WTC11 (cell line): ENCODE results near the gene ADGRL1. TPM values are rescaled to one million over a fixed set of nuclear protein-coding genes. Genes with fewer than 3 reads are reported as not detected.

Experiments
- ATAC-seq: fragments of 200-7000 bp; cut with Tn5 transposase; 2 replicates; pipeline ENCODE4 v1.10.0; 2021; ENCODE audit warnings: mild to moderate bottlenecking, moderate library complexity
- CTCF ChIA-PET: fragments of 300-600 bp; sonication (Branson Sonifier 250); formaldehyde crosslinking; loops from one replicate; lab custom pipeline; 2021; ENCODE audit warnings: antibody characterized with exemption; lab: Charles Lee
- POLR2A ChIA-PET: fragments of 350-600 bp; sonication (Branson Sonifier 250); formaldehyde crosslinking; loops from one replicate; lab custom pipeline; 2021; ENCODE audit warnings: antibody characterized with exemption; lab: Charles Lee
- DNase-seq: peaks from one replicate; pipeline ENCODE4 v3.0.0; 2021; ENCODE audit warnings: low spot score
- H3K27ac Mint-ChIP-seq: 2 replicates; pipeline ENCODE4 v1.8.0; 2021; ENCODE audit warnings: mixed read lengths
- H3K27me3 Mint-ChIP-seq: 2 replicates; pipeline ENCODE4 v1.8.0; 2021; ENCODE audit warnings: low read depth, mild to moderate bottlenecking, moderate library complexity, mixed read lengths
- H3K36me3 Mint-ChIP-seq: 2 replicates; pipeline ENCODE4 v1.8.0; 2021; ENCODE audit warnings: mixed read lengths
- H3K4me1 Mint-ChIP-seq: 2 replicates; pipeline ENCODE4 v1.8.0; 2022; ENCODE audit warnings: mixed read lengths
- H3K4me3 Mint-ChIP-seq: 2 replicates; pipeline ENCODE4 v1.8.0; 2021; ENCODE audit warnings: mild to moderate bottlenecking, moderate library complexity, mixed read lengths
- H3K9me3 Mint-ChIP-seq: 2 replicates; pipeline ENCODE4 v1.8.0; 2021; ENCODE audit warnings: mixed read lengths
- CREB1 ChIP-seq: sonication (generic); formaldehyde crosslinking; IDR thresholded peaks from 2 replicates; pipeline ENCODE4 v1.8.0; 2023; ENCODE audit warnings: mild to moderate bottlenecking, missing genetic modification reagents
- CREM ChIP-seq: sonication (generic); formaldehyde crosslinking; IDR thresholded peaks from 2 replicates; pipeline ENCODE4 v1.8.1; 2022; ENCODE audit warnings: mild to moderate bottlenecking, missing genetic modification reagents, moderate library complexity
- EMX1 ChIP-seq: fragments of 250-450 bp; sonication (Bioruptor Pico); IDR thresholded peaks from 2 replicates; pipeline ENCODE4 v1.8.0; 2021; ENCODE audit warnings: mild to moderate bottlenecking
- ETV6 ChIP-seq: sonication (generic); formaldehyde crosslinking; IDR thresholded peaks from 2 replicates; pipeline ENCODE4 v1.8.1; 2022; ENCODE audit warnings: mild to moderate bottlenecking, missing genetic modification reagents
- FOXP1 ChIP-seq: sonication (generic); formaldehyde crosslinking; IDR thresholded peaks from 2 replicates; pipeline ENCODE4 v1.8.0; 2022; ENCODE audit warnings: missing genetic modification reagents, mild to moderate bottlenecking, moderate library complexity, borderline replicate concordance
- NFATC4 ChIP-seq: fragments of 250-450 bp; sonication (Bioruptor Pico); IDR thresholded peaks from 2 replicates; pipeline ENCODE4 v1.9.0; 2021; ENCODE audit warnings: mild to moderate bottlenecking
- NFE2L1 ChIP-seq: sonication (generic); formaldehyde crosslinking; IDR thresholded peaks from 2 replicates; pipeline ENCODE4 v1.8.1; 2023; ENCODE audit warnings: missing genetic modification reagents
- NFYB ChIP-seq: sonication (generic); formaldehyde crosslinking; conservative IDR thresholded peaks from 2 replicates; pipeline ENCODE4 v1.8.0; 2022; ENCODE audit warnings: low read depth, missing genetic modification reagents
- SMAD4 ChIP-seq: sonication (generic); formaldehyde crosslinking; IDR thresholded peaks from 2 replicates; pipeline ENCODE4 v1.8.0; 2022; ENCODE audit warnings: mild to moderate bottlenecking, missing genetic modification reagents
- TCF7 ChIP-seq: sonication (generic); formaldehyde crosslinking; IDR thresholded peaks from 2 replicates; pipeline ENCODE4 v1.8.0; 2022; ENCODE audit warnings: mild to moderate bottlenecking, low read depth, missing genetic modification reagents, moderate library complexity
- TEAD1 ChIP-seq: sonication (generic); formaldehyde crosslinking; IDR thresholded peaks from 2 replicates; pipeline ENCODE4 v1.8.0; 2022; ENCODE audit warnings: mild to moderate bottlenecking, missing genetic modification reagents
- ZNF121 ChIP-seq: sonication (generic); formaldehyde crosslinking; IDR thresholded peaks from 2 replicates; pipeline ENCODE4 v1.8.0; 2023; ENCODE audit warnings: missing genetic modification reagents
- total RNA-seq: library from RNA; stranded (reverse); gene quantifications from 3 replicates; pipeline ENCODE4 v1.2.3, GENCODE V29; 2021
- TF ChIP-seq, protein P1 (sequence below): sonication (generic); formaldehyde crosslinking; IDR thresholded peaks from 2 replicates; pipeline ENCODE4 v1.8.1; 2022; ENCODE audit warnings: low read depth, mild to moderate bottlenecking, moderate library complexity, missing genetic modification reagents, borderline replicate concordance
- TF ChIP-seq, protein P2 (sequence below): fragments of 250-450 bp; sonication (Bioruptor Pico); IDR thresholded peaks from 2 replicates; pipeline ENCODE4 v1.9.0; 2021; ENCODE audit warnings: mild to moderate bottlenecking, borderline replicate concordance
- TF ChIP-seq, protein P3 (sequence below): fragments of 250-450 bp; sonication (Bioruptor Pico); IDR thresholded peaks from 2 replicates; pipeline ENCODE4 v1.8.0; 2021; ENCODE audit warnings: mild to moderate bottlenecking
- TF ChIP-seq, protein P4 (sequence below): sonication (generic); formaldehyde crosslinking; IDR thresholded peaks from 2 replicates; pipeline ENCODE4 v1.8.1; 2023; ENCODE audit warnings: mild to moderate bottlenecking, missing genetic modification reagents
- TF ChIP-seq, protein P5 (sequence below): sonication (generic); formaldehyde crosslinking; IDR thresholded peaks from 2 replicates; pipeline ENCODE4 v1.8.0; 2022; ENCODE audit warnings: mild to moderate bottlenecking, missing genetic modification reagents

Gene ADGRL1
- total RNA-seq, 1 experiment from 2014 or later, result 128 TPM

DNA sequence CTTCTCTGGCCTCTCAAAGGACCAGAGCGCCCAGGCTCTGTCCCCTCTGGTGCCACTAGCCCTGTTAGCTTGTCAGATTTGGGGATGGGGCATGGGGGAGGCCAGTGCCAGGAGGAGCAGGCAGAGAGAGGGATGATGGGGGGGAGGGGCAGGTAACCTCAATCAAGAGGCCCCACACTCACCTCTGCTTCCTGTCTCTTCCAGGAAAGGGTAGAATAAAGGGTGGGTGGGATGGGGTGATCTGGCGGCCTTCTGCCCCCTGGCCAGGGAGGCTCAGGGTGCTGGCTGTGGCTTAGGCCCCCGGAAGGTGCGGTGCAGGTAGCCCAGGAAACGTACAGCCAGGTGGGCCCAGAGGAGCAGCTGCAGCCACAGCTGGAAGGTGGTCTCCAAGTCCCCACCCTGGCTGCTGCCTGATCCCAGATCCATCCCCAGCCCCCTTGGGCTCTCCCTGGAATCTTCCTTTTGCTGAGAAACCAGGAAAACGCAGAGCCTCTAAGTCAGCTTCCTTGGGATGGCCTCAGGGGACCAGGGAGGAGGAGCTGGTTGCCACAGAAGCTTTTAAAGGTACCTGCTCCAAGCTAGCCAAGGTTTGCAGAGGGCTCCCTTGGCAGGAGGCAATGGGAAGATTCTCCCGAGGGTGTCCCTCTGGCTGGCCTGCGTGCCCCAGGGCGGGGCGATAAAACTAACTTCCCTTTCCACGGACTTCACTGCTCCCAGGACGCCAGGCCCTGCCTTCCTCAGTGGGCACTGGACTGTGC, 93.7 kb downstream of the ADGRL1 start:
- ChIA-PET CTCF (interaction anchor here (0.6 to 4.1 kb wide), 12 partner anchors 9 to 368 kb away, joined by 3 to 21 read pairs (median 3); partner anchors contain the start of genes ASF1B and C19orf67), POLR2A (interaction anchor here (0.6 to 1.0 kb wide), 2 partner anchors 25 to 225 kb away, joined by 3 to 4 read pairs; no protein-coding TSS in a partner anchor)
- H3K27ac Mint-ChIP-seq, result no peak overlapping the region
- no peak for DNase-seq
- TF ChIP-seq NFE2L1 (CRISPR knock-in tag), result no peak
- TF ChIP-seq, protein P1, sequence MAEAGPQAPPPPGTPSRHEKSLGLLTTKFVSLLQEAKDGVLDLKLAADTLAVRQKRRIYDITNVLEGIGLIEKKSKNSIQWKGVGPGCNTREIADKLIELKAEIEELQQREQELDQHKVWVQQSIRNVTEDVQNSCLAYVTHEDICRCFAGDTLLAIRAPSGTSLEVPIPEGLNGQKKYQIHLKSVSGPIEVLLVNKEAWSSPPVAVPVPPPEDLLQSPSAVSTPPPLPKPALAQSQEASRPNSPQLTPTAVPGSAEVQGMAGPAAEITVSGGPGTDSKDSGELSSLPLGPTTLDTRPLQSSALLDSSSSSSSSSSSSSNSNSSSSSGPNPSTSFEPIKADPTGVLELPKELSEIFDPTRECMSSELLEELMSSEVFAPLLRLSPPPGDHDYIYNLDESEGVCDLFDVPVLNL (CRISPR knock-in tag), result no peak
- TF ChIP-seq, protein P2, sequence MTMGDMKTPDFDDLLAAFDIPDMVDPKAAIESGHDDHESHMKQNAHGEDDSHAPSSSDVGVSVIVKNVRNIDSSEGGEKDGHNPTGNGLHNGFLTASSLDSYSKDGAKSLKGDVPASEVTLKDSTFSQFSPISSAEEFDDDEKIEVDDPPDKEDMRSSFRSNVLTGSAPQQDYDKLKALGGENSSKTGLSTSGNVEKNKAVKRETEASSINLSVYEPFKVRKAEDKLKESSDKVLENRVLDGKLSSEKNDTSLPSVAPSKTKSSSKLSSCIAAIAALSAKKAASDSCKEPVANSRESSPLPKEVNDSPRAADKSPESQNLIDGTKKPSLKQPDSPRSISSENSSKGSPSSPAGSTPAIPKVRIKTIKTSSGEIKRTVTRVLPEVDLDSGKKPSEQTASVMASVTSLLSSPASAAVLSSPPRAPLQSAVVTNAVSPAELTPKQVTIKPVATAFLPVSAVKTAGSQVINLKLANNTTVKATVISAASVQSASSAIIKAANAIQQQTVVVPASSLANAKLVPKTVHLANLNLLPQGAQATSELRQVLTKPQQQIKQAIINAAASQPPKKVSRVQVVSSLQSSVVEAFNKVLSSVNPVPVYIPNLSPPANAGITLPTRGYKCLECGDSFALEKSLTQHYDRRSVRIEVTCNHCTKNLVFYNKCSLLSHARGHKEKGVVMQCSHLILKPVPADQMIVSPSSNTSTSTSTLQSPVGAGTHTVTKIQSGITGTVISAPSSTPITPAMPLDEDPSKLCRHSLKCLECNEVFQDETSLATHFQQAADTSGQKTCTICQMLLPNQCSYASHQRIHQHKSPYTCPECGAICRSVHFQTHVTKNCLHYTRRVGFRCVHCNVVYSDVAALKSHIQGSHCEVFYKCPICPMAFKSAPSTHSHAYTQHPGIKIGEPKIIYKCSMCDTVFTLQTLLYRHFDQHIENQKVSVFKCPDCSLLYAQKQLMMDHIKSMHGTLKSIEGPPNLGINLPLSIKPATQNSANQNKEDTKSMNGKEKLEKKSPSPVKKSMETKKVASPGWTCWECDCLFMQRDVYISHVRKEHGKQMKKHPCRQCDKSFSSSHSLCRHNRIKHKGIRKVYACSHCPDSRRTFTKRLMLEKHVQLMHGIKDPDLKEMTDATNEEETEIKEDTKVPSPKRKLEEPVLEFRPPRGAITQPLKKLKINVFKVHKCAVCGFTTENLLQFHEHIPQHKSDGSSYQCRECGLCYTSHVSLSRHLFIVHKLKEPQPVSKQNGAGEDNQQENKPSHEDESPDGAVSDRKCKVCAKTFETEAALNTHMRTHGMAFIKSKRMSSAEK (CRISPR knock-in tag), result no peak
- no peak for TF ChIP-seq ZNF121 (CRISPR knock-in tag)
- TF ChIP-seq, protein P3, sequence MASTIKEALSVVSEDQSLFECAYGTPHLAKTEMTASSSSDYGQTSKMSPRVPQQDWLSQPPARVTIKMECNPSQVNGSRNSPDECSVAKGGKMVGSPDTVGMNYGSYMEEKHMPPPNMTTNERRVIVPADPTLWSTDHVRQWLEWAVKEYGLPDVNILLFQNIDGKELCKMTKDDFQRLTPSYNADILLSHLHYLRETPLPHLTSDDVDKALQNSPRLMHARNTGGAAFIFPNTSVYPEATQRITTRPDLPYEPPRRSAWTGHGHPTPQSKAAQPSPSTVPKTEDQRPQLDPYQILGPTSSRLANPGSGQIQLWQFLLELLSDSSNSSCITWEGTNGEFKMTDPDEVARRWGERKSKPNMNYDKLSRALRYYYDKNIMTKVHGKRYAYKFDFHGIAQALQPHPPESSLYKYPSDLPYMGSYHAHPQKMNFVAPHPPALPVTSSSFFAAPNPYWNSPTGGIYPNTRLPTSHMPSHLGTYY (CRISPR knock-in tag), result no peak
- TF ChIP-seq, protein P4, sequence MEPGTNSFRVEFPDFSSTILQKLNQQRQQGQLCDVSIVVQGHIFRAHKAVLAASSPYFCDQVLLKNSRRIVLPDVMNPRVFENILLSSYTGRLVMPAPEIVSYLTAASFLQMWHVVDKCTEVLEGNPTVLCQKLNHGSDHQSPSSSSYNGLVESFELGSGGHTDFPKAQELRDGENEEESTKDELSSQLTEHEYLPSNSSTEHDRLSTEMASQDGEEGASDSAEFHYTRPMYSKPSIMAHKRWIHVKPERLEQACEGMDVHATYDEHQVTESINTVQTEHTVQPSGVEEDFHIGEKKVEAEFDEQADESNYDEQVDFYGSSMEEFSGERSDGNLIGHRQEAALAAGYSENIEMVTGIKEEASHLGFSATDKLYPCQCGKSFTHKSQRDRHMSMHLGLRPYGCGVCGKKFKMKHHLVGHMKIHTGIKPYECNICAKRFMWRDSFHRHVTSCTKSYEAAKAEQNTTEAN, result no peak
- TF ChIP-seq FOXP1 (CRISPR knock-in tag), result no peak
- TF ChIP-seq SMAD4 (CRISPR knock-in tag), result no peak
- TF ChIP-seq, protein P5, sequence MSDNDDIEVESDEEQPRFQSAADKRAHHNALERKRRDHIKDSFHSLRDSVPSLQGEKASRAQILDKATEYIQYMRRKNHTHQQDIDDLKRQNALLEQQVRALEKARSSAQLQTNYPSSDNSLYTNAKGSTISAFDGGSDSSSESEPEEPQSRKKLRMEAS (CRISPR knock-in tag), result no peak
- TF ChIP-seq ETV6, result no peak
- TF ChIP-seq TCF7 (CRISPR knock-in tag), result no peak
- no peak for TF ChIP-seq TEAD1 (CRISPR knock-in tag)
- TF ChIP-seq NFATC4 (CRISPR knock-in tag), result no peak
- no peak for TF ChIP-seq CREB1
- TF ChIP-seq EMX1 (CRISPR knock-in tag), result no peak
- no peak for TF ChIP-seq CREM
- no peaks in the 10 kb centered on the region for H3K9me3 Mint-ChIP-seq
- H3K4me1 Mint-ChIP-seq, result peaks cover 32% of the 10 kb centered on the region
- ATAC-seq, result no peak
- H3K4me3 Mint-ChIP-seq, result no peak overlapping the region; the same call in 1 of the 2 replicates
- no peaks in the 10 kb centered on the region for H3K36me3 Mint-ChIP-seq
- 0 out of 2 replicates have a peak, but pooled peaks cover 7% of the 10 kb centered on the region for H3K27me3 Mint-ChIP-seq

DNA sequence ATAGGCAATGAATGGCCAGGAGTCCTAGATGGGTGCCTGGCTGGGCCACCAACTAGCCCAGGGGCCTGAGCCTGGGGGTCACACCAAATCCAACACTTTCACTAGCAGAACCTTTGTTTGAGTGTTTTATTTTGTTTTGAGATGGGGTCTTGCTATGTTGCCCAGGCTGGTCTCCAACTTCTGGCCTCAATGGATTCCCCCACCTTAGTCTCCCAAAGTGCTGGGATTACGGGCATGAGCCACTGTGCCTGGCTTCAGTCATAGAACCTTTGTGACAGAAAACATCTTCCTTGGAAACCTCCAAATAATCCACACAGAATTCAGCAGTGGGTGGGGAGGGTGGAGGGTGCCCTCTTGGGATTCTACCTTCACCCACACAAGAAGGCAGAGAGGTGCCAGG, 94.5 kb downstream of the ADGRL1 start:
- Mint-ChIP-seq H3K9me3 (no peaks in the 10 kb centered on the region), H3K4me3 (no peak overlapping the region), H3K36me3 (no peaks in the 10 kb centered on the region), H3K27ac (no peak overlapping the region), H3K4me1 (peaks cover 28% of the 10 kb centered on the region), H3K27me3 (0 out of 2 replicates have a peak, but pooled peaks cover 5% of the 10 kb centered on the region)
- POLR2A ChIA-PET, result interaction anchor here (0.6 to 1.0 kb wide), 2 partner anchors 25 to 226 kb away, joined by 3 to 4 read pairs; no protein-coding TSS in a partner anchor
- CTCF ChIA-PET, result interaction anchor here (0.6 to 4.1 kb wide), 8 partner anchors 8 to 302 kb away, joined by 3 to 21 read pairs (median 3); partner anchors contain the start of genes ASF1B and C19orf67
- DNase-seq (no peak), ATAC-seq (no peak)
- TF ChIP-seq ZNF121 (CRISPR knock-in tag) (peak; percentile 88; the same call in 1 of the 2 replicates), NFYB (CRISPR knock-in tag) (no peak)
